ENCODE data around the gene BCL11B. TPM values are rescaled to one million over a fixed set of nuclear protein-coding genes. Genes with fewer than 3 reads are reported as not detected.

The BCL11B gene
- total and polyA plus RNA-seq, 2 donors (not counting 1 experiment from before 2014, with no cell fraction given) = 0.33 to 0.42 TPM

DNA sequence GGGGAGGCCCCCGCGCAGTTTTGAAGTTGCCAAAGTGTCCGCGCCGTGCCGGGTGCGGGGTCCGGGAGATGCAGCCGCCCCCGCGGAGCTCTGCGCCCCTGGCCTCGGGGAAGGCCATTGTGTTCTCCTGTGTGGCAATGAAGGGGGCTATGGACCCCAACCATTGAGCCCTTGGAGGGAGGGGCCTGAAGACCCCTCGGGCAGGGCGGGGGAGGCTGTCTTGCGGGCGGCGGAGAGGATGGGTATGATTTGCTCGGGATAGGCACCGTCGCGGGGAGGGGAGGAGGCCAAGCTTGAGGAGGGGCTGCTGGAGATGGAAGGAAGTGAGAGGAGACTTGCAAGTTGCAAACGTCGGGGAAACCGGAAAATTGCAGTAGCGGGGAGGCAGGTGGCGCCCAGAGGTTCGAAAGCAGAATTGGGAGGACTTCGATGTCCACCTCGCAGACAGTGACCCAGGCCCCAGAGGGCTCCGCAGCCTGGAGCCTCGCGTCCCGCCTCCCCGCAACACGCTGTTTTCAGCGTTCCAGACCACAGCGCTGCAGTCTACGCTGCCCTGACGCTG lies 25.4 kb downstream of the BCL11B start:
- Histone ChIP-seq H3K4me1 (ENCODE audit: control insufficient read depth in 2 of 2, insufficient read depth in 2 of 2, low read length in 2 of 2) (no peaks in the 10 kb centered on the region), H3K27me3 (replicated peaks in 1 of 4; ENCODE audit: control extremely low read depth in 1 of 4, control insufficient read depth in 3 of 4, insufficient read depth in 4 of 4, low read length in 3 of 4) (peaks cover 0 to 39% (median 7%) of the 10 kb centered on the region in 4 experiments), H3K4me3 (ENCODE audit: control extremely low read depth in 1 of 5, extremely low read depth in 1 of 5, insufficient read depth in 1 of 5, low read depth in 2 of 5, low read length in 4 of 5) (no peak overlapping the region), H3K36me3 (replicated peaks in 1 of 2; ENCODE audit: control extremely low read depth in 1 of 2, control insufficient read depth in 1 of 2, extremely low read depth in 1 of 2, insufficient read depth in 2 of 2, low read length in 1 of 2) (no peaks in the 10 kb centered on the region), H2AFZ (ENCODE audit: insufficient read depth, low read depth, low read length, poor library complexity, severe bottlenecking) (no peak overlapping the region), H3K79me2 (ENCODE audit: control insufficient read depth, insufficient read depth, low read length) (no peaks in the 10 kb centered on the region), H3K9ac (ENCODE audit: low read length) (no peak overlapping the region), H3K4me2 (replicated peaks; ENCODE audit: low read depth, low read length, poor library complexity, severe bottlenecking) (no peak overlapping the region), H3K9me3 (ENCODE audit: control extremely low read depth in 1 of 3, control insufficient read depth in 2 of 3, insufficient read depth in 1 of 3, low read length in 2 of 3) (peaks cover 0 to 14% (median 0%) of the 10 kb centered on the region in 3 donors), H4K20me1 (ENCODE audit: control insufficient read depth, insufficient read depth, low read length, poor library complexity, severe bottlenecking) (no peaks in the 10 kb centered on the region), H3K27ac (ENCODE audit: low read length in 2 of 2) (no peak overlapping the region)
- no peak overlapping the region for H3K27ac Mint-ChIP-seq
- WGBS (ENCODE audit: insufficient coverage) = 6% methylated on average over 39 of the region's 40 CpGs
- ATAC-seq (ENCODE audit: low read depth) = no peak
- no peak overlapping the region for H3K4me3 Mint-ChIP-seq
- ChIA-PET POLR2A (no interaction called here), CTCF (no interaction called here)
- H3K27me3 Mint-ChIP-seq = peaks cover 54% of the 10 kb centered on the region
- H3K9me3 Mint-ChIP-seq (ENCODE audit: insufficient read depth) = no peaks in the 10 kb centered on the region
- no peaks in the 10 kb centered on the region for H3K4me1 Mint-ChIP-seq
- no peak for TF ChIP-seq EZH2 (IDR thresholded peaks at IDR 0.05; ENCODE audit: borderline replicate concordance, insufficient read depth, low read depth, low read length, poor library complexity, severe bottlenecking)
- TF ChIP-seq, protein P1, sequence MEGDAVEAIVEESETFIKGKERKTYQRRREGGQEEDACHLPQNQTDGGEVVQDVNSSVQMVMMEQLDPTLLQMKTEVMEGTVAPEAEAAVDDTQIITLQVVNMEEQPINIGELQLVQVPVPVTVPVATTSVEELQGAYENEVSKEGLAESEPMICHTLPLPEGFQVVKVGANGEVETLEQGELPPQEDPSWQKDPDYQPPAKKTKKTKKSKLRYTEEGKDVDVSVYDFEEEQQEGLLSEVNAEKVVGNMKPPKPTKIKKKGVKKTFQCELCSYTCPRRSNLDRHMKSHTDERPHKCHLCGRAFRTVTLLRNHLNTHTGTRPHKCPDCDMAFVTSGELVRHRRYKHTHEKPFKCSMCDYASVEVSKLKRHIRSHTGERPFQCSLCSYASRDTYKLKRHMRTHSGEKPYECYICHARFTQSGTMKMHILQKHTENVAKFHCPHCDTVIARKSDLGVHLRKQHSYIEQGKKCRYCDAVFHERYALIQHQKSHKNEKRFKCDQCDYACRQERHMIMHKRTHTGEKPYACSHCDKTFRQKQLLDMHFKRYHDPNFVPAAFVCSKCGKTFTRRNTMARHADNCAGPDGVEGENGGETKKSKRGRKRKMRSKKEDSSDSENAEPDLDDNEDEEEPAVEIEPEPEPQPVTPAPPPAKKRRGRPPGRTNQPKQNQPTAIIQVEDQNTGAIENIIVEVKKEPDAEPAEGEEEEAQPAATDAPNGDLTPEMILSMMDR (IDR thresholded peaks at IDR 0.05) = no peak
- DNase-seq = no peak
- intact Hi-C loops (cut with micrococcal nuclease) = no loop called here

DNA sequence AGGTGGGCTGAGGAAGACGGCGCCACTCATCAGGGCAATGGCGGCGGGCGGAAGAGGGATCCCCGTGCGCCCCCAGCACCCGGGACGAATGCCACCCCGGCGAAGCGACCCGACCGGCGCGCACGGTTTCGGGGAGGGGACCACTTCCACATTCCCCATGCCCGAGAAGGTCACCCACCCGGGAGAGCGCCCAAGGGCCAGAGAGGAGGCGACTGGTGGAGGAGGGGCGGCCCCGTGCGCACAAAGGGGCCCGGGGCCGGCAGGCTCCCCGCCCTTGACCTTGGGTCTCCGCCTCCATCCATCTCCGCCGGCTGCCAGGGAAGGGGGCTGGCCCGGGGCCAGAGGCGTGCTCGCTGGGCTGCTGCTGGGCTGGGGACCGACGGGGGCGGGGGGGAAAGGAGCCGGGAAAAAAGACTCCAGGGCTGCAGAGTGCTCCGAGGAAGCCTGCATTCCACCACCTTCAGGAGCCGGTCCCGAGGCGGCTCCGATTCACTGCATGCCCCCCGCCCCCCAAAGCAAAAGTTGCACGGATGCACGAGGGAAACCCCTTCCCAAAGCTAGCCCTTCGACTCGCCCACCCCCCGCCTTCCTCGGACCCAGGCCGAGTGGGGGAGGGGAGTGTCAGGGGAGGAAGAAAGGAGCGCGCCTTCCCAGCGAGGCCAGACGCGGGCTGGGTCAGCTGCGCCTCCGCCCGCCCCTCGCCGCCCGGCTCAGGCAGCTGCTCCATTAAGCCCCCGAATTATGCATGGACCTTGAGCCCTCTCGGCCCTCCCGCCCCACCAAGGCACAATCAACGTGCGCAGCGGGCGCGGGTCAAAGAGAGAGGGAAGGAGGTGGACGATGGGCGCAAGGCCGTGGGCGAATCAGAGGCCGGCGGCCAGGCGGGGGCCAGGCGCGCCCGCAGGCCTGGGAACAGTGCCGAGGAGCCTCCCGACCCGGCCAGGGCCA lies 26.2 kb downstream of the BCL11B start:
- Histone ChIP-seq H3K4me3 (ENCODE audit: control extremely low read depth in 1 of 5, extremely low read depth in 1 of 5, insufficient read depth in 1 of 5, low read depth in 2 of 5, low read length in 4 of 5) (no peak overlapping the region), H3K9me3 (ENCODE audit: control extremely low read depth in 1 of 3, control insufficient read depth in 2 of 3, insufficient read depth in 1 of 3, low read length in 2 of 3) (peaks cover 0 to 18% (median 0%) of the 10 kb centered on the region in 3 donors), H2AFZ (ENCODE audit: insufficient read depth, low read depth, low read length, poor library complexity, severe bottlenecking) (no peak overlapping the region), H3K79me2 (ENCODE audit: control insufficient read depth, insufficient read depth, low read length) (no peaks in the 10 kb centered on the region), H3K4me2 (replicated peaks; ENCODE audit: low read depth, low read length, poor library complexity, severe bottlenecking) (no peak overlapping the region), H4K20me1 (ENCODE audit: control insufficient read depth, insufficient read depth, low read length, poor library complexity, severe bottlenecking) (no peaks in the 10 kb centered on the region), H3K36me3 (replicated peaks in 1 of 2; ENCODE audit: control extremely low read depth in 1 of 2, control insufficient read depth in 1 of 2, extremely low read depth in 1 of 2, insufficient read depth in 2 of 2, low read length in 1 of 2) (no peaks in the 10 kb centered on the region), H3K27ac (ENCODE audit: low read length in 2 of 2) (no peak overlapping the region), H3K27me3 (replicated peaks in 1 of 4; ENCODE audit: control extremely low read depth in 1 of 4, control insufficient read depth in 3 of 4, insufficient read depth in 4 of 4, low read length in 3 of 4) (peaks cover 0 to 39% (median 8%) of the 10 kb centered on the region in 4 experiments), H3K4me1 (ENCODE audit: control insufficient read depth in 2 of 2, insufficient read depth in 2 of 2, low read length in 2 of 2) (no peaks in the 10 kb centered on the region), H3K9ac (ENCODE audit: low read length) (no peak overlapping the region)
- H3K27ac Mint-ChIP-seq = no peak overlapping the region
- H3K4me1 Mint-ChIP-seq = no peaks in the 10 kb centered on the region
- intact Hi-C loops (cut with micrococcal nuclease) = no loop called here
- 9% methylated on average over 65 of the region's 83 CpGs for WGBS (ENCODE audit: insufficient coverage)
- peaks cover 53% of the 10 kb centered on the region for H3K27me3 Mint-ChIP-seq
- H3K9me3 Mint-ChIP-seq (ENCODE audit: insufficient read depth) = no peaks in the 10 kb centered on the region
- POLR2A ChIA-PET = no interaction called here
- H3K4me3 Mint-ChIP-seq = no peak overlapping the region
- CTCF ChIA-PET = no interaction called here
- ATAC-seq (ENCODE audit: low read depth) = no peak
- TF ChIP-seq EZH2 (IDR thresholded peaks at IDR 0.05; ENCODE audit: borderline replicate concordance, insufficient read depth, low read depth, low read length, poor library complexity, severe bottlenecking) = no peak
- TF ChIP-seq, protein P1 (IDR thresholded peaks at IDR 0.05) = no peak
- DNase-seq = no peak
